Stimulated activated CD4-positive, alpha-beta T cell treated with anti-CD3 and anti-CD28 coated beads, TNF-alpha, amount 100 ng/mL, for 24 hours (primary cell): Measurements from ENCODE around the gene CDK8.
A peak's percentile ranks its signal among the peaks of the same experiment; 100 is the strongest.
"Not testable (repeated sequence)": the region's sequence is repeated elsewhere in the genome, so short reads cannot be mapped to it uniquely, and the experiment has no call there.

ENCODE experiments used
- DNase-seq, 3 experiments: peaks; one replicate each; pipeline ENCODE4 v3.0.0-alpha.2; 2020; ENCODE audit warnings: low read depth in 3 of 3

CDK8 gene

DNA sequence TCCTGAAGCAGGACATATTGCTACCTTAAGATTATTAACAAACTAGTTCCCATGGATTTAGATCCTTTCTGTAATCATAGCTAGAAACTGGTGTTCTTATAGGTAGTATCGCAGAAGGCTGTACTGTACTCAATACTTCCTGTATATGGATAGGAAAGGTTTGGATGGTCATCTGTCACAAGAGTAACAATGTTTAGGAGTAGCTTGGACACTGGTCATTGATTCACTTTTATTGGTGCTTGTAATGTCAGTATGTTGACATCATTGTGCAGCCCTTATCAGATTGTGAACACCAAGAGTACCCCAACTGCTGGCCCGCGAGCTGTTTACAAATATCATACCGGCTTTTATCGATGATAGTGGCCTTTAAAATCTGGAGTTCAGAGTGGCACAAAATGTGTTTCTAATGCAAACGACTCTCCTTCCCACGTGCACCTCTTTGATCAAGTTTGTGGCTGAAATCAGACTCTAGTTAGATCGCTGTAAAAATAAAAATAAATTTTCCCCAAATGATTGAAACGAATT is 605 bp upstream of the CDK8 start:
- no peak for DNase-seq

DNA sequence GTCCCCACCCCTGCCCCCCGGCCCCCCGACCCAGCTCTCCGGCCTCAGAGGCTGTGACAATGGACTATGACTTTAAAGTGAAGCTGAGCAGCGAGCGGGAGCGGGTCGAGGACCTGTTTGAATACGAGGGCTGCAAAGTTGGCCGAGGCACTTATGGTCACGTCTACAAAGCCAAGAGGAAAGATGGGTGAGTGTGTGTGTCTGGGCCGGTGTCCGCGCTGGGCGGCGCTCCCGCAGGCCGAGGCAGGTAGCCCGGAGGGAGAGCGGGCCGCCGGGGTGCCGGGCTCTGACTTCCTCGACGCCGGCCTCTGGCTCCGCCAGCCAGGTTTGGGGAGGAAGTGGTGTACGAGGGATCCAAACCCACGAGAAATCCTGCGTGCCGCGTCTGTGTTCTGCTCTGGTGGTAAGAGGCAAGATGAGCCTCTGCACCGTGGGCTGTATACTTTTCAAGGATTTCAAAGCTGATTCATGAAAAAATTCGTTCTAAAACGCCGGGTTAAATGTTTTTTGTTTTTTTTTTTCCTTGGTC is 718 bp downstream of the CDK8 start:
- peak; percentile 12 to 51 (median 21) for DNase-seq

DNA sequence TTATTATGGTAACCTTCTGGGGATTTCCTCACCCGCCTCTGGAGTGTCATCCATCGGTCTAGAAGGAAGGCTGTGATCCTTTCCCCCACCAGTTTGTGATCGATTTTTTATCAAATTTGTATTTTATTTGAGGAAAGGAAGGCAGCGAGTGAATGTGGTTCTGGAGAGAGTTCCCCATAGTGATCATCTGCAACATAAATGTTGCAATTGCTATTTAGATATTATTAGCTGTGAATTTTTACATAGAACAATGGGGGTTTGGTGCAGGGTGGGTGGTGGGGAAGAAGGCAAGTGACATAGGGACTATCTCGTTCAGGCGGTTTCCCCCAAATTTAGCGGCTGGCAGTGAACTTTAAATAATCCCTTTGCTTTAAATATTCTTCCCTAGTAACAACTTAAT is 1.2 kb downstream of the CDK8 start:
- DNase-seq: no peak

DNA sequence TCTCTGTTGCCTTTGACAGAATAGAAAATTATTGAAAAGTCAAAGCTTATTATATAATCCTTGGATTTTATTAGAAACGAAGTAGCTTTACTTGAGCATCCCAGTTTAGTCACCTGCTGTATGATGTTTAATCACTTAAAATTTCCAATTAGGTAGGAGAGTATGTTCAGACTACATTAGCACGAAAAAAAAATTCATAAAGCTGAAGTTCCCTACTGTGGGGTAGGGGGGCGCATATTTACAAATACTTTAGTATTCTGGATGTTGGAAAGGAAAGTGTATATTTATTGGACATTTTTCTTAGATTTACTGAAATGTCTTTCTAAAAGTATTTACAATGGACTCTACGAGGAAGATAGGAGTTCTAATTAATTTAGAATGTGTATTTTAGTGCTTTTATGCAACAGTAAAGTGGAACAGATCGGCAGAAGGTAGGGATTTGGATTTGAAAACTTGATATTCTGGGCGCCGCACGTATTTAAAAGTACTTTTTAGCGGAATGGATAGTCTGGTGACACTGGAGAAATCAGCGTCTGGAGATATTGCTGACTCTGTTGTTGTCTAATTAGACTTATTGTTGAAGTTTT is 1.9 kb downstream of the CDK8 start:
- DNase-seq: no peak

DNA sequence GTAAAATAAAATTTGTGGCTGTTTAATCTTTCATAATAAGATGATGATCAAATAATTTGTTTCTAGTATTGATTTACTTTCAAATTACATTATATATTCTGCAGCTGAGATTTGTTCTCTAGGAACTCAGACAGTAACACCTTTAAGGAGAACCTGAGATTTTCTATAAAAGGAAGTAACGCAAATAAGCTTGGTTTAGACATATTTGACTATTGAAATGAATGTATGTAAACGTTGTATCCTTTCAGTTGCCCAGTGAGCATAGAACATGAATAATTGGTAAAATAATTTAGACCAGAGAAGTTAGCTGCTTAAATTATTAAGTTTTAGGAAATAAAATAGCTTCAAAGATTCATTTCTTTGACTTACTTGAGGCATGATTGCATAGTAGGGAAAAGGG is 3.1 kb downstream of the CDK8 start:
- DNase-seq: no peak

DNA sequence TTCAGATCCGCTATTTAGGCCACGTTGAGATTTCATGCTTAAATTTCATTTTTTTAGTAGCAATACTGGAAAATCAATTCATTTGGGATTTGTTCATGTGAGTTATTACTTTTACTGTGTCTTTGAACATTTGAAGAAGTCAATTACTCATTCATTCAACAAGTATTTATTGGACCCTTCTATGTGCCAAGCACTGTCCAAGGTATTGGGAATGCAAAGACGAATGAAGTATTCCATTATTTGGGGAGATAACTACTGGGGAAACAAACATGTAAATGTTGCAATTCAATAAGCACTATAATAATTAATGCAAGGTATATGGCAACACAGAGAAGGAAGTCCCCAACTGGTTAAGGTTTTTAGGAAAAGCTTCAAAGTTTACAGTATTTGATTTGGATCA is 5.7 kb downstream of the CDK8 start:
- no peak for DNase-seq

DNA sequence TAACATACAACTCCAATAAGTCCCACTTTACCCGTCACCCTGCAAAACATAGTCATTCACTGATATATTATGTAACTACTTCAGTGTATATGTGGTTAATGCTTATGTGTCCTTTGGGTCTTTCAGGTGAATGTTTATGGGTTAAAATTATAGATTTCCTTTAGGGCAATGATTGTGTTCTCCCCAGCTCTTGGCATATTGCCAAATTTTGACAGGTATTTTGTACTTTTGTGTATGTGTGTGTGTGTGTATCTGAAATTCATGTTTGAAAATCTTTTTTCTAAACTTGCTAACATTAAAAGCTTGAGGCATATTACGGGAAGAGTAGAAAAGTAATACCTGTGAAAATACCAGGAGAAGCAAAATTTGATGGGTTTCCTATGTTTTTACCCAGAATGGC is 8.2 kb downstream of the CDK8 start:
- DNase-seq: no peak

DNA sequence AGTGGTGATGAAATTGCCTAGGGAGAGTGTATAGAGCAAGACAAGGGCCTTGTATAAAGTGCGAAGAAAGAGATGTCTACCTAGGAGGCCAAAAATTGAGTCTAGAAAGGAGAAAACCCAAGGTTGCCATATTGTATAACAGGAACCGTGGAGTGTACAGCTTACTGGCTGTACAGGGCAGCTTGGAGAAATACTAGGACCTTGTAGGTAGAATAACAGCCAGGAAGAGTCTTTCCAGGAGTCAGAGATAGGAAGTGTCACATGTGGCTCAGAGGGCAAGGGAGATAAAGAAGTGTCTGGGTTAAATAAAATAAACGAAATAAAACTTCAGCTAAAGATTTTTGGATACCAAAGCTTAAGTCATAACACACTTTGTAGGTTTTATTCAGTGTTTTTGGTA is 12.4 kb downstream of the CDK8 start:
- no peak for DNase-seq

DNA sequence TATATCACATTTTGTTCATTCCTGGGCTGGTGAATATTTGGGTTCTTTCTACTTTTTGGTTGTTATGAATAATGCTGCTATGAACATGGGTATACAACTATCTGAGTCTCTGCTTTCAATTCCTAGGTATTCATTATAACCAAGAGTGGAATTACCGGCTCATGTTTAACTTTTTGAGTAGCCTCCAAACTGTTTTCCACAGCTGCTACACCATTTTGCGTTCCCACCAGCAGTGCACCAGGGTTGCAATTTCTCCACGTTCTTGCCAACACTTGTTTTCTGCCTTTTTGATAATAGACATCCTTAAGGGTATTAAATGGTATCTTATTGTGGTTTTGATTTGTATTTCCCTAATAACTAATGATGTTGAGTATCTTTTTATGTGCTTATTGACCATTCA is 16.8 kb downstream of the CDK8 start:
- no peak for DNase-seq

DNA sequence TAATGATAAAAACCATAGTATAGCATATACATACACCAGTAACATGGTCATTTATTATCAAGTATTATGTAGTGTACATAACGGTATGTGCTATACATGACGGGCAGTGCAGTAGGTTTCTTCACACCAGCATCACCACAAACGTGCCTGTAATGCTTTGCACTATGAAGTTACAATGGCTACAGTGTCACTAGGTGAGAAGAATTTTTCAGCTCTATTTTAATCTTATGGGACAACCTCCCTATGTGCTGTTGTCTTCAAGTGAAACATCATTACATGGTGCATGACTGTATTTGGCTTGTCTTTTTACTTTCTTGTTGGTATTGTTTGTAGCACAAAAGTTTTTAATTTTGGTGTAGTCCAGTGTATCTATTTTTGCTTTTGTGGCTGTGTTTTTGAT is 18.7 kb downstream of the CDK8 start:
- no peak for DNase-seq

DNA sequence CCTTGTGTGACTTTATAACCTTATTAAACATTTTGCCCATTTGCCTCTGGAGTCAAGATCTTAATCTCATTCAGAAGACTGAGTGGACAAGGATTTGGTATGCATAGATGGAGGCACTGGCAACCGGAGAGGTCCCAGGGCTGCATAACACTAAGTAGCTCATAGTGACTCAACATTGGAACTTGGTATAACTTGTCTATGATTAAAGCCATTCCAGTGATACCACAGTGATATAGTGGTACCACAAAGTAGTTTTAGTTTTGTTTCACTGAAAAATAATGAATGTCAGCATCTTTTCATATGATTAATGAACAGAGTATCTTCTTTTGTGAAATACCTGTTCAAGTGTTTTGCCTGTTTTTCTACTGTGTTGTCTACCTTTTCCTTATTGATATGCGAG is 26.4 kb downstream of the CDK8 start:
- no peak for DNase-seq

DNA sequence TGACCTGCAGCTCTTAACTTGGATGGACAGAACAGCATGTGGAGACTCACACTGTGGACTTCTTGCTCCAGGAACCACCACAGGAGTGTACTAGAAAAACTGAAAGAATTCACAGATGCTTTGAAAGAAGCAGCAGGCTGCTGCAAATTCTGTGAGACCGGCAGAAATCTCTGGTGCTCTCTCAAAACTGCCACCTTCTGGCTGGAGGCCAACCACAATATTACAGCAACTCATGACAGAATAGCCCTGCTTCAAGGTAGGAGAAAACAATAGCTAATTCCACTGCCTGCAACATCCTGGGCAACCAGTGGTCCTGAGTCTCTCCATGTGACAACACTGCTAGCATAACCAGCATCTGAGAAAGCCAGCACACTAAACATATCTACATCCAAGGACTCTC is 26.9 kb downstream of the CDK8 start:
- DNase-seq: no peak

DNA sequence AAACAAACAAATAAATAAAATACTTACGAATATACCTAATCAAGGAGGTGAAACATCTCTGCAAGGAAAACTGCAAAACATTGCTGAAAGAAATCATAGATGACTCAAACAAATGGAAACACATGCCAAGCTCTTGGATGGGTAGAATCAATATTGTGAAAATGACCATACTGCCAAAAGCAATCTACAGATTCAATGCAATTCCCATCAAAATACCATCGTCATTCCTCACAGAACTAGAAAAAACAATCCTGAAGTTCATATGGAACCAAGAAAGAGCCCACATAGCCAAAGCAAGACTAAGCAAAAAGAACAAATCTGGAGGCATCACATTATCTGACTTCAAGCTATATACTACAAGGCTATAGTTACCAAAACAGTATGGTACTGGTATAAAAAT is 32.0 kb downstream of the CDK8 start:
- DNase-seq: not testable (repeated sequence)

DNA sequence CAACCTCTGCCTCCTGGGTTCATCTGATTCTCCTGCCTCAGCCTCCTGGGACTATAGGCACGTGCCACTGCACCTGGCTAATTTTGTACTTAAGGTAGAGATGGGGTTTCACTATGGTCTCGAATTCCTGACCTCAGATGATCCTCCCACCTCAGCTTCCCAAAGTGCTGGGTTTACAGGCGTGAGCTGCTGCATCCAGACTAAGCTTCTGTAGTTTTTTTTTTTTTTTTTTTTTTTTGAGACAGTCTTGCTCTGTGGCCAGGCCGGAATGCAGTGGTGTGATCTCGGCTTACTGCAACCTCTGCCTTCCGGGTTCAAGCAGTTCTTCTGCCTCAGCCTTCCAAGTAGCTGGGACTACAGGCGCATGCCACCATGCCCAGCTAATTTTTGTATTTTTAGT is 34.9 kb downstream of the CDK8 start:
- not testable (repeated sequence) for DNase-seq

DNA sequence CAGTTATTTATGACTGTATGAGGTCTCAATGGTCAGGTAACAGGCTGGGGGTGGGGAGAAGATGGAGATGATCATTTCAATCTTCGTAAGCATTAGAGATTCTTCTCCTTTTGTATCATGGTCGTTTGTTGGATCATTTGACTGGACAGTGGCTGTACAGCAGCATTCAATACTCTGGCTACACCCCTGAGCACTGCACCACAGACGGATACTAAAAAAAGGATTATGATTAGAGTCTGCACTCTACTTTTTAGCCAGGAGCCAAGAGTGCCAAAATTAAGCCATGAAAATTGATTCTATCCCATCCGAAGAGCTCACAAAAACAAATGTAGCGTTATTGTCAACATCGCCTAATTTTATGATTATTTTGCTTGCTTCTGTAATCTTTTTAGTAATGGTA is 41.9 kb downstream of the CDK8 start:
- no peak for DNase-seq

DNA sequence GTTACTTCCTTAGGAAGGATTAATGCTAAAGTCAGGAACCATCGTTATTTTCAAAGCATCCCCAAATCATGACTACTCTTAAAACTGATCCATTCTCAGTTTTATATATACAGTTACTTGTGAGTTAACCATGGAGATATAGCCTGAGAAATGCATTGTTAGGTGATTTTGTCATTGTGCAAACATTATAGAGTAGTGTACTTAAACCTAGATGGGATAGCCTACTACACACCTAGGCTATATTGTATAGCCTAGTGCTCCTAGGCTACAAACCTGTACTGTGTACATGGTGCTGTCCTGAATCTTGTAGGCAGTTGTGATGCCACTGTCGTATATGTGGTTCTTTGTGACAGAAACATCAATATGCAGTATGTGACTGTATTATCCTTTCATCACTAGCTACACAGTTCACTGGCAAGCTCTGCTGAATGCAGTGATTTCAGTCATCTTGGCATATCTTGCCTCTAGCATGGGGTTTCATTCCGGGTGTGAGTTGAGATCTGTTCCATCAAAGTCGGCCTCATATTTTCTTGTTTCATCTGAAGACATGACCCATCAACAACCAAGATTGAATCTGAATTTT is 45.3 kb downstream of the CDK8 start:
- no peak for DNase-seq

DNA sequence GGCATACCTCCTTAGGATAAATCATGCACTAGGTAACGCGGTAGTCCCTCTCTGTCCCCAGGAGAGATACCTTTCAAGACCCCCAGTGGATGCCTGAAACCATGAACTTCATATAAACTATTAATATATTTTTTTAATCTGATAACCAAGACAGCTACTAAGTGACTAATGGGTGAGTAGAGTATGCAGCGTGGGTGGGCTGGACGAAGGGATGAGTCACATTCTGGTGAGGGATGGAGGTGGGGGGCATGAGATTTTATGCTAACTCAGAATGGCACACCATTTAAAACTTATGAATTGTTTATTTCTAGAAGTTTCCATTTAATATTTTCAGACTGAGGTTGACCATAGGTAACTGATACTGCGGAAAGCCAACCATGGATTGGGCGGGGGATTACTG is 46.2 kb downstream of the CDK8 start:
- DNase-seq: no peak

DNA sequence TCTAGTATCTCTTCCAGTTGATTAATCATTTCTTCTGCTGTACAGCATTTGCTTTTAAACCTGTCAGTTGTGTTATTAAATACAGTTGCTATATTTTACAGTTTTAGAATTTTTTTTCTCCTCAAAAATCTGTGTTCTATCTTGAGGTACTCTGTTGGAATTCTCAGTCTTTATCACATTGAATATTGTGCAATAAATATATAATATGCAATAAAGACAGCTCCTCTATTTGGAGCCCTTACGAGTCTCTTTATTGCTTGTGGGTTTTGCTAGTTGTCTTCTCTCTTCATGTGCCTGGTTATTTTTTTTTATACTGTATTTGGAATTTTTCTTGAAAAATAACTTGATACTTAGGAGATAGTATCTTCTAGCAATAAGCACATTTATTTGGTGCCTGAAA is 51.7 kb downstream of the CDK8 start:
- no peak for DNase-seq

DNA sequence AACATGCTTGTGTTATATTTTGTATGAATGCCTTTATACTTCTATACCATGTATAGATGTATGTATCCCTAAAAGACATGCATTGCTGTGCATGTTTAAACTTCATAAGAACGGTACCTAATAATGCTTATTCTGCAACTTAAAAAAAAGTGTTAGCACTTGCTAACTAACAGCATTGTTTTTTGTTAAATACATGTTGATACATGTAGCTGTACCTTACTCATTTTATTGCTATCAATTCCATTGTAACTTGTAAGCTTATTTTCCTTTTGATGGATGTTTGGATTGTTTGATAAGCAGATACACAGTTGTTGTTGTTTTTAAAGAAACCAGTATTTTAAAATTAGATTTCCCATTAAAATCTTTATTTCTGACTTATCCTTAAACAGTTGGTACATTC is 53.8 kb downstream of the CDK8 start:
- no peak for DNase-seq

DNA sequence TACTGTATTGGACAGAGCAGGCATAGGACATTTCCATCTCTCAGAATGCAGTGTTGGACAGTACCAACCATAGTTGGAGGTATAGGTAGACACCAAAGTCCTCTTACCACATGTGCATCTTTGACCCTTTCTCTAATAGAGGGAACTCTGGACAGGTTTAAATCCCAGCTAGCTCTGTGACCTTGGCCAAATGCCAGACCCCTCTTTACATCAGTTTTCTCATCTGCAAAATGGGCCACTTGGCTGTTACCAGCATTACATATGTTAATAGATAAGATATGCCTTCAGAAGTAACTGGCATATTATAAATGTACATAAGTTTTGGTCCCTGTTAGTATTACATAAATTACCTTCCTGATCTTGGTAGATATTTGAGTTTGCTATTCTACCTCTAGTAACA is 54.3 kb downstream of the CDK8 start:
- DNase-seq: no peak

DNA sequence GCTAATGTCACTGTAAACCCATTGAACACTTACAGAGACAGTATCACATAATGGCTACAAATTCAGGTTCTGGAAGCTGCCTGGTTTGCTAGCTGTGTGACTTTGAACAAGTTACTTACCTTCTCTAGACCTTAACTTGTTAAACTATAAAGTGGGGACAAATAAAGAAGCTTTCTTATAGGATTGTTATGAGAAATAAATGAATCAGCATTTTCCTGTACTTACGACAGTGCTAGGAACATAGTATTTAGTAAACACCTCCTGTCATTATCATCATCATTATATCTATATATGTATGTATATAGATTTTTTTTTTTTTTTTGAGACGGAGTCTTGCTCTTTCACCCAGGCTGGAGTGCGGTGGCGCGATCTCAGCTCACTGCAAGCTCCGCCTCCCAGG is 54.9 kb downstream of the CDK8 start:
- DNase-seq: no peak

DNA sequence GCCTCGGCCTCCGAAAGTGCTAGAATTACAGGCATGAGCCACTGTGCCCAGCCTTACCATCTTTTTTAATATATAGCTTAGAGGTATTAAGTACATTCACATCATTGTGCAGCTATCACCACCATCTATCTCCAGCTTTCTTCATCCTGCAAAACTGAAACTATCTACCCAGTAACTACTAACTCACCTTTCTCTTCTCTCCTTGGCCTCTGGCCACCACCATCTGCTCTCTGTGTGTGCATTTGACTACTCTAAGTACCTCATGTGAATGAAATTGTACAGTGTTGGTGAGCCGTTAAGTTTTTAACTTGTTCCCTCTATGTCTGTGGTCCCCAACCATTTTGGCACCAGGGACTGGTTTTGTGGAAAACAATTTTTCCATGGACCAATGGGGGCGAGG is 56.1 kb downstream of the CDK8 start:
- DNase-seq: no peak

DNA sequence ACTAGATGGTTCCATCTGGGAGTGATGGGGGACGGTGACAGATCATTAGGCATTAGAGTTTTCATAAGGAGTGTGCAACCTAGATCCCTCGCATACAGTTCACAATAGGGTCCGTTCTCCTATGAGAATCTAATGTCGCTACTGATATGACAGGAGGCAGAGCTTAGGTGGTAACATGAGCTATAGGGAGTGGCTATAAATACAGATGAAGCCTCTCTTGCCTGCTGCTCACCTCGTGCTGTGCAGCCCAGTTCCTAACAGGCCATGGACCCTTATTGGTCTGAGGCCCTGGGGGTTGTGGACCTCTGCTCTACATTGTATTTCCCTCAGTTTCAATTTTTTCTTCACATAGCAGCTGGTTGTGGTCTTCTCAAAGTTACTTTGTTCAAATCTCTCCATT is 56.5 kb downstream of the CDK8 start:
- DNase-seq: no peak

DNA sequence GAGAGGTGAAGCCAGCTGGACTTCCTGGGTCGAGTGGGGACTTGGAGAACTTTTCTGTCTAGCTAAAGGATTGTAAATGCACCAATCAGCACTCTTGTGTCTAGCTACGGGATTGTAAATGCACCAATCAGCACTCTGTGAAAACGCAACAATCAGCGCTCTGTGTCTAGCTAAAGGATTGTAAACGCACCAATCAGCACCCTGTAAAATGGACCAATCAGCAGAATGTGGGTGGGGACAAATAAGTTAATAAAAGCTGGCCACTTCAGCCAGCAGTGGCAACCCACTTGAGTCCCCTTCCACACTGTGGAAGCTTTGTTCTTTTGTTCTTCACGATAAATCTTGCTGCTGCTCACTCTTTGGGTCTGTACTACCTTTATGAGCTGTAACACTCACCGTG is 58.1 kb downstream of the CDK8 start:
- DNase-seq: not testable (repeated sequence)
